Cerebellar nuclear complex (tissue), 1 donor: ENCODE results near the gene TNNT1.
"Not testable (repeated sequence)": the region's sequence is repeated elsewhere in the genome, so short reads cannot be mapped to it uniquely, and the experiment has no call there.

Experiments used
- DNase-seq, 2 experiments: peaks; one replicate each; lab custom pipeline; 2025; lab: John Stamatoyannopoulos, UW

TNNT1 gene

DNA sequence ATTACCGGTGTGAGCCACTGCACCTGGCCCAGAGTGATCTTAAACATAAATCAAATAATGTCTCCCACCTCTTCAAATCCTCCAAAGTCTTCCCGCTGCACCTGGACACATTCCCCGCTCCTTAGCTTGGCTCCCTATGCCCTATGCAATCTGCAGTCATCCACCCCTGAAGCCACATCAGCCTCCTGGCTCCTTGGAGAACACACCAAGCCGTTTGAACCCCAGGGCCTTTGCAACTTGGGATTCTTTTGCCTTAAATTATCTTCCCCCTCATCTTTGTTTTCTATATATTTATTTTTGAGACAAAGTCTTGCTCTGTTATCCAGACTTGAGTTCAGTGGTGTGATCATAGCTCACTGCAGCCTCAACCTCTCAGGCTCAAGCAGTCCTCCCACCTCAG lies 20.1 kb upstream of the TNNT1 start:
- DNase-seq, result no peak

DNA sequence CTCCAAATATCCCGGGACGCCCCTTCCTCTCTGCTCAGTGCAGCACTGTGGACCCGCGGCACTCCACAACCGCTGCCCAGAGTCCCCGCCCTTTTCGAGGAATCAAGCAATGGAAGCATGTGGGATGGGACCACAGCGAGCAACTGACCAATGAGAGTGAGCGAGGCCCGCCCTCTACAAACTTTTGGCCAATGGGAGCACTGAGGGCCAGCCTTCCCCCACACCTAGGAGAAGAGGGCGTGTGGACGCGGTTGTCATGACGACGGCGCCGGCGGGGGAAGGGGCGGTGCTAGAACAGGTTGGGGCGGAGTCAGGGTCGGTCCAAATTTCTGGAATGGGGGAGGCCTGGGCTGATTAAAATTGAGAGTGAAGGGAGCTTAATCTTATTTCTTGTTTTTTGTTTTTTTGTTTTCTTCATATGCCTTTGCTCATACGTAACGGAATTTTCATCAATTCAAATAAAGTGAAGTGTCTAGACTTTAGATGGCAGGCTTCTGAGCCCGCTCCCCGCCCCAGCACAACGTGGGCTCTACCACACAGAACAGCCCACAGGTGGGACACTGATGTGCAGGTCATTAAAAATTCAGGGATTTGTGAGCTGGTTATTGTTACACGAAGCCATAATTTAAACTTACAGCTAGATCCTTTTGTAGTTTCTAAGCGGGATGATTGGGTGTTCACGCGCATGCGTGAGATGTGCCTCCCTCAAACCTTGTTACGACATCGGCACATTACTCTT lies 17.7 kb upstream of the TNNT1 start, which contains the start of gene DNAAF3:
DNAAF3 (minus strand) TSS at position 84 of the 739 bp plus-strand sequence. CDS start 200 bp downstream, outside the sequence.
- no peak for DNase-seq

DNA sequence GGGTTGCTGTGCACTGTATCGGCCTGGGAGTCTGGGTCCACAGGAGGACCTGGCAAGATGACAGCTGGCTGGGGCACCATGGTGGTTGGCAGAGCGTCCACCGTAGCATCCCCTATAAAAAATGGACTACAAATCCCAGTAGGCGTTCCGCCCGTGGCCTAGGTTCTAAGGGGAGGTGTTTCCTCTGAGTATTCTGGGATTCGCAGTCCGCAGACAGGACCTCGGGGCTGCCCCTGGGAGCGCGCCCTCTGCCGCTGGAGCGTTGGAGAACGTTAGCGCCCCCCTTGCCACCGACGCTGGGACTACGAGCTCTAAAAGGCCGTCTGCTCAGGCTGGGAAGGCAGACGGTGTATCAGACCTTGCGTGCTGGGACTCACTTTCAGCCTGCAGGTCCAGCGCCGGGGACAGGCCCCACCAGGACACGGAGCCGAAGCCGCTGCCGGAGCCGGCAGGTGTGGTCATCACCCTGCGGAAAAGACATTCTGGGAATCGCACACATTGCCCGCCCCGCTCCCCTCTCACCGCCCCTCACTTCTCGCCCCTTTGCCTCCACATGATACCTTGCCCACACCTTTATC lies 17.0 kb upstream of the TNNT1 start:
- DNase-seq, result no peak

DNA sequence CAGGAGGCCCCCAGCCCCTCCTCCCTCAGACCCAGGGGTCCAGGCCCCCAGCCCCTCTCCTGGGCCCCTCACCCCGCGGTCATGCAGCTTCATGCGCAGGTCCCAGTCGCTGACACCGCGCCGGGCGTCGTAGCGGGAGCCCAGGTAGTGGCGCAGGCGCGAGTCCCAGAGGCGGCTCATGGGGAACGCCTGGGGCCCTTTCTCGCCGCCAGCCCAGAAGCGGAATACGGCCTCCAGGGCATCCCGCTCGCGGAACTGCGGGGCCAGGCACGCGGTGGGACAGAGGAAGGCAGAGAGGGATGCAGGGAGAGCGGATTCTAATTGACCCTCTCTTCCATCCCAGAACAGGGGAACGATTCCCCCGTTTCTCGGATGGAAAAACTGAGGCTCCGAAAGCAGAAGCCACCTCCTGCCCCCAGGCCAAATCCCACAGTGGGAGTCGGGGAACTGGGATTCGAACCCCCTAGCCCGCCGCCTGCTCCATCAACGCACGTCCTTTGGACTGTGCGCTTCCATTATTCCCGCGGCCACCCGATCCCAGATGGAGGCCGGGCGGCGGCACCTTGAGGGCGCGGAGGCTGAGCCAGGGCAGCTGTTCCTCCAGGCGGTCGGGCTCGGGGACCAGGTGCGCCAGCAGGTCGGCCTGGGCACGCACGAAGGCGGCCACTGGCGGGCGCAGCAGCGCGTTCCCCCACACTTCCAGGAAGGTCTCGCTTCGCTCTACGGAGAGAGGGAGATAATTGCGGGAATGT lies 12.7 kb upstream of the TNNT1 start:
- no peak for DNase-seq

DNA sequence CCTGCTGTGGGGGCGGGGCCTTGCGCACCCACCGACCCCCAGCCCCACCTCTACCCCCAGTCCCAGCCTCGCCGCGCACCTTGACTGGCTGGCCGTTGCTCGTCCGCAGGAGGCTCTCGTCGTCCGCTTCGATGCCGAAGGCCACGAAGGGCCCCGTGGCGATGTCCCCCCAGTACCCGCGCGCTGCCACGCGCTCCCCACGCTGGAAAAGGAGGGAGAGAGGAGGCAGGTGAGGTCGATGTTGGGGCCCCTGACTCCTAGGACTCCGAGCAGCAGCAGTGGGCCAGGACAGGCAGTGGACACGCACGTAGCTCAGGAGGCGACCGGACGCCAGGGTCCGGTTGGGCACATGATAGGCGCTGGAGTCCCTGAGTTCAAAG lies 12.0 kb upstream of the TNNT1 start:
- DNase-seq, result no peak

DNA sequence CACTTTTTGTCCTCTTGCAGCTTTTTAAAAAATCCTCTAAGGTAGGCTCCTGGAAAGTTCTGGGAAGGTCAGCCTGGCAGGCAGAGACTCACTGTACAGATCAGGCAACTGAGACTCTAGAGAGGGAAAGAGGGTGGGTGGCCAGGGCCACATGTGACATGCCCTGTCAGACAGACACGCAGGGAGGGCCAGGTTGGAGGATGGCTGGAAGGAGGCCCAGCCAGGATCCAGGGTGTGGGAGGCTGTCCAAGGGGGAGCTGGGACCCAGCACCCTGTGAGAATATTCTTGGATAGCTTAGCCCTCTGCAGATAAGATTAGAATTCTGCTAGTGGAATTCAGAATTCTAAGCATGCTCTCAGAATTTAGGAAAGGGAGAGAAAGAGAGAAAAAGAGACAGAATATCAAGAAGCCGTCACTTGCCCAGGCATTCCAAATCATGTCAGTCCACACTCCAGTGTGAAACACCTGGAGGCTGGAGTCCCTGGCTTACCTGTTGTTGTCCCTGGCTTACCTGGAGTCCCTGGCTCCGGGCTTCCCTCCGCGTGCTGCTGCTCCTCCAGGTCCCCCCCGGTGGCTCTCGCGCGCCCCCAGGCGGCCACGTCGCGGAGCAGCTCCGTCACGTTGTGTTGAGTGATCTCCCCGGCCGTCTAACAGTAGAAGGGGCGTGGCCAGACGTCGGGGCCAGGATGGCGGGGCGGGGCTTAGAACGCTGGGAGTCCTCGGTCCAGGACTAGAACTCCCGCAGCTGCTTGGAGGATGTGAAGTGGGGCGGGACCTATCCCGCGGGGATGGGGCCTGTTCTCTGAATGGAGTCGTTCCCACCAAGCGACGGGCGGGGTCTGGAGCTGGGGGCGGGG lies 11.4 kb upstream of the TNNT1 start:
- DNase-seq, result no peak

DNA sequence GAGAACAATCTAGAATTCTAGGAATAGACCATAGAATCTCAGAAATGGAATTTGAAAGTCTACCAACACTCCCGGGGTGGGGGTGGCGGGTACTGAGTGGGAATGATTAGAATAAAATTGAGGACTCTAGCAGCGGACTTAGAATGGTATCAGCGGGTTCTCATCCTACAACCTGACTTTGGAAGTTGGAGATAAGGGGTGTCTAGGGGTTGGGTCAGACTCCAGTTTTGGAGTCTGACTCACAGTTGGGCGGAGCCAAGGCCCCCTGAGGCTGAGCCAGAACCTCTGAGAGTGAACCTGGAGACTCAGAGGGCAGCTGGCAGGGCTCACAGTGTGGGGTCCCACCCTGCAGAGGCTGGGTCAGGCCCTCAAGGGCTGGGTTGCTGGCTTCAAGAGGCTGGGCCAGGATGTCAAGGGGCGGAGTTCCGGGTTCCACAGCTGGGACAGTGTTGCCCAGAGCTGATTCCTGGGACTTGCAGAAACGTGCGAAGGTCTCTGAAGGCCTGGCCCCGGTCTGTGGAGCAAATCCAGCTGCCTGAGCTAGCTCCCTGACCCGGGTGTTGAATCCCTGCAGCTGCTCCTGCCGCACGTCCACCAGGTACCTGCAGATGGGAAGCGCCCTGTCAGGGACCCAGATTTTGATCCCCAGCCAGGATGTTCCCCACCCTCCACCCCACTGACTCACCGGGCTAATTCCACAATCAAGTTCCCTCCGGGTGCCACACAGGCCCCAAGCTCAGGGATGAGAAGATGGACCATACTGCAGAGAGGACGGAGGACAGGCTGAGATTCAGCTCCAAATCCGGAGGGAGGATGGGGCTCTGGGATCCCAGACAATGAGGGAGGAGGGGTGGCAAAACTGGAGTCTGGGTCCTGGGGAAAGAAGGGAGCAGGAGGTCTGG lies 10.1 kb upstream of the TNNT1 start:
- DNase-seq, result no peak

DNA sequence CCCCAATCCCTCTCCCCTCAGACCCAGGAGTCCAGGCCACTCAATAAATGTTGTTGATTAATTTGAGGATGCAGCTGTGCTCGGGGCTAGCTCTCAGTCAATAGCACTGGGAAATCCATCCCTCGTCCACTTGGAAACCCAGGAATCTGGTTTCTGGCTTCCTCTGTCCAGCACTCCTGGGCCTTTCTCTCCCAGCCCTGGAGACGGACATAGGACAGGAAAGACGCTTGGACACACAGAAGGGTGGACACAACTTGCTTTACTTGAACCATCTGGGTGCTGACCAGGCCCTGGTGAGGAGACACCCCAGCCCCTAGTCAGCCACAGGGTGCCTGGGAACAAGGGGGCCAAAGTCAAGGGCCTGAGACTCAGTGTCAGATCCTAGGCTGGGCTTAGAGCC lies 9.4 kb upstream of the TNNT1 start:
- no peak for DNase-seq

DNA sequence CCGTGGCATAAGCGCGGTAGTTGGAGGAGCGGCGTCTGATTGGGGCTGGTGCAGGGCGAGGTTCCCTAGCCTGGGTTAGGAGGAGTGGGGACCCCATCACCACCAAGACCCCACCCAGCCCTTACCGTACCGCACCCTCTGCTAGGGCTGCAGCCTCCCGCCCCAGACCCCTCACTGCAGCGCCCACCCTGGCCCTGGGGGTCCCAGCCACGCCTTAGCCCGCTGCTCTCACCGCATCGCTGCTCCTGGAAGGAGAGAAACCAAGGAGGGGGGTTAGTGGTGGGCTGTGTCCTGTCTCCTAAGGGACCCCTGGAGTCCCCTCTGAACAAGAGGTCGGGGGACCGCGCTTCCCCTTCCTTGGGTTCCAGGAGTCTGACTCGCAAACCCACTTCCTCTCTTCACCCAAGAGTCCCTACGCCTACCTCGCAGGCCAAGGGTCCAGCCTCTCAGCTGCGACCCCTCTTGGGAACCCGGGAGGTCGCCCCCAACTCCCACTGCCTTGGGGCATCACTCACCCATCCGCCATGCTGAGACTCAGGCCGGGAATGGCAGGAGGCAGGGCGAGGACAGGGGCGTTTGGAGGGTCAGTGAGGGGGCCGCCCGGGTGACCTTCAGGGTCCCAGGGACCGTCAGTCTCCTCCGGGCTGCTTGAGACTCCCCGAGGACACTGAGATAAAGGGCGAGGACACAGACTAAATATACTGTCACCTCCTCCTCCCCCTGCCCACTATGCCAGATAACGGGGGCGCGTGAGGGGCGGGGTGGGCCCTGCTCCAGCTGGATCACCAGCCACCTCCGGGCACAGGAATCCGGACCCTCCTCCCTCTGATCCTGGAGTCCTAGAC lies 8.3 kb upstream of the TNNT1 start, which contains the start of gene TNNI3:
TNNI3 (minus strand) TSS at position 669 of the 845 bp plus-strand sequence; CDS start at position 526, 143 bp downstream.
- DNase-seq, result no peak

DNA sequence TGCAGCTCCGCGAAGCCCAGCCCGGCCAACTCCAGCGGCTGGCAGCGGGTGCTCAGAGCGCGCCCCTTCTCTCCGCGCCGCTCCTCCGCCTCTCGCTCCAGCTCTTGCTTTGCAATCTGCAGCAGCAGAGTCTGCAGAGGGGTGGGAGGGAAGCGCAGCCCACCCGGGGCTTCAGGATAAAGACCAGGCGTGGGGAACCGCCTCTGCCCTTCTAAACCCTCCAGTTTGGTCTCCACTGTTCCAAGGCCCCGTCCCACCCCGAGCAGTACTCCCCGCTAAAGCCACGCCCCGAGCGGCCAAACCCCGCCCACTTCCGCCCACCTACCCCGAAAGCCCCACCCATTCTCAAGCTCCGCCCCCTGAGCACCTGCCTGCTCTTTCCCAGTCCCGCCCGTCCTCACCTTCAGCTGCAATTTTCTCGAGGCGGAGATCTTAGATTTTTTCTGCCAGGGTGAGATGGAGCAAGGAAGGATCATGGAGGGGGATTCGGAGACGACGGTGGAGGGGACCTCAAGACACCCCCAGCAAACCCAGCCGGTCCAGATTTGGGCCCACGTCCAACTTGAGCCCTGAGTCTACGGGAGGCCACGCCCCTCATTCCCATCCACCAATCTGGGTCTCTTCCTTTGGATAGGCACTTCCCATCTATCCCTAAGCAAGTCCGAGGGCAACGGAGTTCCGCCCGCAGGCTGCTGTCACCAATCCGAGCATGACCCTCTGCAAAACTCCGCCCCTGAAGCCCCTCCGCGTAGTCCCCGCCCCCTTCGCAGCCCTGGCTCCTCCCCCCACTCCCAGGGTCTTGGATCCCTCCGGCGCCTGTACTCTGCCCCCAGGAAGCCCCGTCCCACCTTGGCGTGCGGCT lies 7.4 kb upstream of the TNNT1 start:
- no peak for DNase-seq

DNA sequence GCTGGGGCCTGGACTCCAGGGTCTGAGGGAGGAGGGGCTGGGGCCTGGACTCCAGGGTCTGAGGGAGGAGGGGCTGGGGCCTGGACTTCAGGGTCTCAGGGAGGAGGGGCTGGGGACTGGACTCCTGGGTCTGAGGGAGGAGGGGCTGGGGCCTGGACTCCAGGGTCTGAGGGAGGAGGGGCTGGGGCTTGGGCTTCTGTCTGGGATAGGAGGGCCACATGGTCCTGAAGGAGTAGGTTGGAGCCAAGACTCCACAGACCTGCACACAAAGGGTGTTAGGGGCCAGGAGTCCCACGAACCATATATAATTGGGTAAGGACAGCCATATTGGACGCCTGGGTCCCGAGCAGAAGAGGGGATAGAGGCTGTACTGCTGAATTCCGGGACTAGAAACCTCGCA lies 6.8 kb upstream of the TNNT1 start:
- not testable (repeated sequence) for DNase-seq

DNA sequence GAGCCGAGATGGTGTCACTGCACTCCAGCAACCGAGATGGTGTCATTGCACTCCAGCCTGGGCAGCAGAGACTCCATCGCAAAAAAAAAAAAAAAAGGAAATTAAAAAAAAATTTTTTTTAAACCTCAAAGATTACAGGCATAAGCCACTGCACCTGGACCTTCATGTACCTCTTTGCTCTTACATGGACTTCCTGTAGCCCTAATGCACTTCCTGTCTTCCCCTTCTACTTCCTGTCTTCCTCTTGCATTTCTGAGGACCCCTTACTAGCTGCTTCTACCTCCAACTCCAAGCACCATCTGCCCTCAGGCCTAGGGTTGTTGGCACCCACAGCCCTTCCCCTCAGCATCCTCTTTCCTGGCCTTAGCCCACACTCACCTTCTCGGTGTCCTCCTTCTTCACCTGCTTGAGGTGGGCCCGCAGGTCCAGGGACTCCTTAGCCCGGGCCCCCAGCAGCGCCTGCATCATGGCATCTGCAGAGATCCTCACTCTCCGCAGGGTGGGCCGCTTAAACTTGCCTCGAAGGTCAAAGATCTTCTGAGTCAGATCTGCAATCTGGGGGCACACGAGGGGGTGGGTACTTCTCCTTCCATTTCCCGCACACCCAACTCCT lies 4.8 kb upstream of the TNNT1 start:
- no peak for DNase-seq

DNA sequence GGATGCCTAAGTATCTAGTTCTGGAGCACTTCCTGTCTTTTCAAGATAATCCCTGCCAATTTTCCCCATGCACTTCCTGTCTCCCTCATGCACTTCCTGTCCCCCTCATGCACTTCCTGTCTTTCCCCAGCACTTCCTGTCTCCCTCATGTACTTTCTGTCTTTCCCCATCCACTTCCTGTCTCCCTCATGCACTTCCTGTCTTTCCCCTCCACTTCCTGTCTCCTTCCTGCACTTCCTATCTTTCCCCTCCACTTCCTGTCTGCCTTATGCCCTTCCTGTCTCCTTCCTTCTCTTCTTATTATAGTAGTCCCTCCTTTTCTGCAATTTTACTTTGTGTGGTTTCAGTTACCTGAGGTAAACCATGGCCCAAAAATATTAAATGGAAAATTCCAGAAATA lies 3.0 kb upstream of the TNNT1 start:
- DNase-seq, result no peak

DNA sequence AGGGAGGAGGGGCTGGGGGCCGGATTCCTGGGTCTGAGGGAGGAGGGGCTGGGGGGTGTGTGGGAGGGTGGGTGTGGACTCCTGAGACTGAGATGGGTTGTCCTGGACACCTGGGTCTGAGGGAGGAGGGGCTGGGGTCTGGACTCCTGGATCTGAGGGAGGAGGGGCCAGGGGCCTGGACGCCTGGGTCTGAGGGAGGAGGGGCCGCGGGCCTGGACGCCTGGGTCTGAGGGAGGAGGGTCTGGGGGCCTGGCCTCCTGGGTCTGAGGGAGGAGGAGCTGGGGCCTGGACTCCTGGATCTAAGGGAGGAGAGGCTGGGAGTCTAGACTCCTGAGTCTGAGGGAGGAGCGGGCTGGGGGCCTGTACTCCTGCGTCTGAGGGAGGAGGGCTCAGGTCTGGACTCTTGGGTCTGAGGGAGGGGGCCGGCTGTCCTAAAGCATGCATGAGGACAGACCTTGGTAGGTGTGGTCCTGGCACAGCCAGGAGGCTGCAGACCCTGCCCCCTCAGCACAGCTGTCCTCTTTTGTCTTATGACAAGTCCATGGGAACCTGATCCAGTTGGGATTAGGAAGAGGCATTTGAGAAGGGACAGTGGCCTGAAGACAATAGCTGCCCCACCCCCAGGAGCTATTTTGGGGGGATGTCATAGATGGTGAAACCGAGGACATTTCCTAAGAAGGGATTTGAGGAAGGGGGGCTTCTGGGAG lies 1.3 kb downstream of the TNNT1 start:
- no peak for DNase-seq

DNA sequence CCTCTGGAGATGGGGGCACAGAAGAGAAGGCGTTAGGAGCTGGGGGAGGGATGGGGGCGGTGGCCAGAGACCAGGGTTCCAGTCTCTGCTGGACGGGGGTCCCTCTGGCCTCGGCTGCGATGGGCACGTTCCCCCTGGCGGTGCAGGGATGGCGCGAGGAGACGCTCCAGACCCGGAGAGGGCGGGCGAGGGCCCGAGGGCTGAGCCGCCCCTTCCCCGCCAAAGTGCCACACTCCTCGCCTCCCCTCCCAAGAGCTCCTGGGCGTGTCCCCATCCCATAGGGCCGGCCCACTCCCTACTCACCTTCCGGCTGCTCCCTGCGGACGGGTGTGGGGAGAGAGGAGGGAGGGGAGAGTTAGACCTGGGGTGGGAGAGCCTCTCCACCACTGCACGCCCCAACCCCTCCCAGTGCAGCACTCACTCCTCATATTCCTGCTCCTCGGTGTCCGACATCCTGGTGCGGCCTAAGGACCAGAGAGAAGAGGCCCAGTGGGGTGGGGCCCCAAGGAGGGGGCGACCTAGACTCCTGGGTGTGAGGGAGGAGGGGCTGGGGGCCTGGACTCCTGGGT lies 2.2 kb downstream of the TNNT1 start:
- DNase-seq, result no peak

DNA sequence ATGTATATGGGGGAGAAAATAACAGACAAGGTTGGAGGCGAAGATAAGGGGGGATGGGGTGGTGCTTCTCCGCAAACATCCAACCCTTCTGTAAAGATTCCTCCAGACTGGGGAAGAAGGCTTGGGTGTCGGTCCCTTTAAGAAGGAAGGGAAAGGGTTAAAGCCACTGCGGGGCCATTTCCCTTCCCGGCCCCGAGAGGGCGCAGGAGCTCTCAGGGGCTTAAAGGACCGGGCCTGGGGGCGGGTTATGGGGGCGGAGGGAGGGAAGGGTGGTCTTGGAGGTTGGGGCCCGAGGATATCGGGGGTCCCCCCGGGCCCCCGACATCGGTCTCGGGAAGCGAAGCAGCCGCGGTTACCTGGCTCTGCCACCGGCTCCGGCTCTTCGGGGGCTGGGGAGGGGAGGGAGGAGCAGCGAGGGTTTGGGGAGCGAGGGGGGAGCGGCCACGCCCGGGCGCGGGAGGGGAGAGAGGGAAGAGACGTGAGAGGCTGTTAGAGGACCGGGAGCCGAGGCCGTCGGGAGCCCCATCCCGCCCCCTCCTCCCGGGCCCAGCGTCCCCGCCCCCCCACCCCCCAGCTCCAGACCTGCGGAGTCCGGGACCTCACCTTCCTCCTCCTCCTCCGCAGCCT lies 2.8 kb downstream of the TNNT1 start:
- no peak for DNase-seq

DNA sequence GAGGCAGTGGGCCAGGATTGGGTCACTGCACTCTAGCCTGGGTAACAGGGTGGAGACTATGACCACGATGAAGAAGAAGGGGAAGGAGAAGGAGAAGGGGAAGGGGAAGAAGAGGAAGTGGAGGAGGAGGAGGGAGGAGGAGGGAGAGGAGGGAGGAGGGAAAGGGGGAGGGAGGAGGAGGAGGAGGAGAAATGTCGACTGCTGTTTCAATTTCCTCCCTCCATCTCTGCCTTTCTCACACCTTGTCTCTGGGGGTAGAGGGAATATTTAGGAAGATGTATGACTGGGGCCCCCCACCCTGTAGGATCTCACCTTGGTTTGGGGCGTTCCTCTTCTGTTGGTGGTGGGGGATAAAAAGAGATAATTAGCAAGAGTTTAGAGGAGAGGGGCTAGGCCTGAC lies 3.8 kb downstream of the TNNT1 start:
- DNase-seq, result no peak
